HepG2 (cell line): ENCODE results near the gene ZBTB37. TPM values are rescaled to one million over a fixed set of nuclear protein-coding genes. Genes with fewer than 3 reads are reported as not detected.

Experiments used
- ATAC-seq: fragments of 200-7000 bp; cut with Tn5 transposase; 3 replicates; pipeline ENCODE4 v1.9.1; 2020; ENCODE audit warnings: mild to moderate bottlenecking, moderate library complexity
- BruUV-seq: library from RNA; stranded (reverse); fragments of 400-500 nt; replicated peaks from 2 replicates; lab custom pipeline; 2021; lab: Mats Ljungman, UMichigan
- CTCF ChIA-PET: fragments of 300-600 bp; formaldehyde crosslinking; extraction: SDS; loops from one replicate; lab custom pipeline; 2021; ENCODE audit warnings: low total read pairs, inconsistent platforms, low intra/inter-chr PET ratio; lab: Yijun Ruan, JAX
- POLR2A ChIA-PET: fragments of 350-600 bp; sonication (Branson Sonifier 250); formaldehyde crosslinking; loops from one replicate; lab custom pipeline; 2020; ENCODE audit warnings: antibody characterized with exemption, inconsistent platforms; lab: Yijun Ruan, JAX
- DNase-seq: peaks from one replicate; pipeline ENCODE4 v3.0.0-alpha.2; 2015; ENCODE audit warnings: low spot score
- FAIRE-seq: peaks from 3 replicates; lab custom pipeline; 2011; peaks lifted over from hg19 to GRCh38; lab: Jason Lieb, UNC
- H2AFZ ChIP-seq: one replicate; pipeline ENCODE4 v1.6.1; 2011; ENCODE audit warnings: low read length, inconsistent platforms
- H3K27ac ChIP-seq: fragments of 300-600 bp; 3 replicates; pipeline ENCODE4 v1.8.0; 2011; ENCODE audit warnings: mixed run types, mild to moderate bottlenecking, mixed read lengths, low read length, inconsistent platforms; ENCODE audit not compliant: insufficient read depth; ENCODE audit errors: extremely low read length
- H3K27me3 ChIP-seq, 2 experiments: fragments of 200-600 bp in 1 of 2; 2 replicates in 1 of 2; 3 replicates in 1 of 2; pipeline versions ENCODE4 v1.6.0 to v1.8.0; 2011; ENCODE audit warnings: low read length in 2 of 2, mild to moderate bottlenecking in 2 of 2, moderate library complexity in 2 of 2, inconsistent platforms in 1 of 2; ENCODE audit not compliant: insufficient read depth in 2 of 2, control insufficient read depth in 1 of 2
- H3K36me3 ChIP-seq, 2 experiments: fragments of 200-600 bp in 1 of 2; replicated peaks in 1 of 2; 2 replicates in 1 of 2; 3 replicates in 1 of 2; pipeline versions ENCODE4 v1.5.1 to v1.8.0; 2011; ENCODE audit warnings: low read length in 2 of 2, inconsistent platforms in 1 of 2; ENCODE audit not compliant: insufficient read depth in 2 of 2, control insufficient read depth in 1 of 2
- H3K4me1 ChIP-seq: 2 replicates; pipeline ENCODE4 v1.5.1; 2012; ENCODE audit warnings: low read length, inconsistent platforms; ENCODE audit not compliant: insufficient read depth
- H3K4me2 ChIP-seq: 2 replicates; pipeline ENCODE4 v1.6.0; 2011; ENCODE audit warnings: low read depth, low read length, inconsistent platforms
- H3K4me3 ChIP-seq, 3 experiments: fragments of 200-600 bp in 1 of 3; sonication (generic), shearing (Covaris generic) in 1 of 3; replicated peaks in 1 of 3; 2 replicates each; pipeline ENCODE4 v1.5.1; 2011 to 2016; ENCODE audit warnings: low read length in 3 of 3, inconsistent platforms in 2 of 3, low read depth in 2 of 3, mild to moderate bottlenecking in 2 of 3, control low read depth in 1 of 3, mixed read lengths in 1 of 3; ENCODE audit not compliant: insufficient read depth in 1 of 3
- H3K79me2 ChIP-seq: one replicate; pipeline ENCODE4 v1.6.1; 2011; ENCODE audit warnings: low read length, inconsistent platforms; ENCODE audit not compliant: insufficient read depth
- H3K9ac ChIP-seq: 2 replicates; pipeline ENCODE4 v1.6.0; 2011; ENCODE audit warnings: mild to moderate bottlenecking, low read depth, low read length, inconsistent platforms; ENCODE audit not compliant: insufficient read depth
- H3K9me3 ChIP-seq: 2 replicates; pipeline ENCODE4 v1.5.1; 2012; ENCODE audit warnings: mild to moderate bottlenecking, low read length
- H4K20me1 ChIP-seq: 2 replicates; pipeline ENCODE4 v1.6.0; 2011; ENCODE audit warnings: inconsistent platforms, mild to moderate bottlenecking, low read length, moderate library complexity; ENCODE audit not compliant: insufficient read depth
- DNMT1 ChIP-seq: sonication (generic); formaldehyde crosslinking; IDR thresholded peaks from 2 replicates; pipeline ENCODE4 v1.5.1; 2020; ENCODE audit warnings: mild to moderate bottlenecking, missing genetic modification reagents
- HNF4A ChIP-seq: sonication (generic); formaldehyde crosslinking; IDR thresholded peaks from 2 replicates; pipeline ENCODE4 v1.4.0; 2020; ENCODE audit warnings: missing genetic modification reagents
- ZNF121 ChIP-seq: sonication (generic); formaldehyde crosslinking; IDR thresholded peaks from 2 replicates; pipeline ENCODE4 v1.5.0; 2020; ENCODE audit warnings: mild to moderate bottlenecking, missing genetic modification reagents
- ZNF260 ChIP-seq: sonication (generic); formaldehyde crosslinking; IDR thresholded peaks from 2 replicates; pipeline ENCODE4 v1.4.0; 2020; ENCODE audit warnings: missing genetic modification reagents, low read depth, mild to moderate bottlenecking, borderline replicate concordance
- ZNF615 ChIP-seq: sonication (generic); formaldehyde crosslinking; IDR thresholded peaks from 2 replicates; pipeline ENCODE4 v1.5.0; 2020; ENCODE audit warnings: mild to moderate bottlenecking, missing genetic modification reagents, borderline replicate concordance
- WGBS: methylation state at CpG from one replicate; pipeline ENCODE4 v1.1.6; 2017; ENCODE audit warnings: low lambda C conversion rate; 5-methylcytosine and 5-hydroxymethylcytosine counted together
- in situ Hi-C: cut with HindIII; loops from 2 replicates; pipeline ENCODE4 v1.10.0; 2017; ENCODE audit warnings: low pct_unique_long_range_greater_than_20kb; ENCODE audit not compliant: extremely low pct_ligation_motif_present
- intact Hi-C: fragments of 100-400 bp; cut with micrococcal nuclease; formaldehyde crosslinking; loops from one replicate; pipeline ENCODE4 v1.10.0; 2022; ENCODE audit not compliant: unreplicated experiment
- polyA plus RNA-seq, 8 experiments: library from polyadenylated mRNA; depleted of rRNA in 3 of 8; stranded (reverse) in 7 of 8; unstranded in 1 of 8; fragments of >200 nt; fragmentation: Illumina TruSeq in 4 of 8; extraction: Trizol in 4 of 8; gene quantifications; 2 replicates each; pipeline versions ENCODE4 v1.2.1 to v1.2.3, GENCODE V29; 2011 to 2016; ENCODE audit warnings: low read depth in 4 of 8, missing spikeins in 1 of 8, mixed read lengths in 1 of 8; ENCODE audit not compliant: insufficient read depth in 1 of 8
- total RNA-seq, 5 experiments: library from RNA; depleted of rRNA; stranded (reverse); fragments of >200 nt; fragmentation: Illumina TruSeq; extraction: Trizol; gene quantifications; 2 replicates each; pipeline ENCODE4 v1.2.3, GENCODE V29; 2016; ENCODE audit warnings: low read depth in 1 of 5
- TF ChIP-seq, protein P1 (sequence below): sonication (generic); formaldehyde crosslinking; IDR thresholded peaks from 2 replicates; pipeline ENCODE4 v1.5.0; 2020; ENCODE audit warnings: missing genetic modification reagents, mild to moderate bottlenecking, borderline replicate concordance

ZBTB37 gene
- total and polyA plus RNA-seq, 2 of the 13 experiments (the other 11 are each of a cell fraction or from before 2014, with no cell fraction given): 2.6 to 7.7 TPM

DNA sequence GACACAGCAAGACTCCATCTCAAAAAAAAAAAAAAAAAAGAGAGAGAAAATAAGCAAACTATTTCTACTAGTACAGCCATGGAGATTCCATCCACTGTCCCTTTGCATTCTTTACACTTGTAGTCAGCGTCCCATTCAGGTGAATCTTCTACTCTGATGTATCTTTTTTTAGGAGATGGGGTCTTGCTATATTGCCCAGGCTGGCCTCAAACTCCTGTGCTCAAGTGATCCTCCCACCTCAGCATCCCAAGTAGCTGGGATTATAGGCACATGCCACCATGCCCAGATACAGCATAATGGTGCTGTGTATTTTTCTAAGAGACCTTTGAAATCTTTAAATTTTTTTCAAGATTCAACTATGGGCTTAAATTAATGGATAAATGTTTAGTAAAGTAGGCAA is 35.4 kb upstream of the ZBTB37 start:
- ATAC-seq (no peak), DNase-seq (no peak), FAIRE-seq (no peak)
- H3K4me2 ChIP-seq: no peak overlapping the region
- ChIA-PET CTCF (no interaction called here), POLR2A (no interaction called here)
- H3K36me3 ChIP-seq: peaks cover 1 to 32% of the 10 kb centered on the region in 2 experiments; a peak in 4 of 5 replicates
- intact Hi-C loops: no loop called here
- no peak overlapping the region for H3K9ac ChIP-seq
- TF ChIP-seq DNMT1 (CRISPR knock-in tag): no peak
- 0 out of 2 replicates have a peak, but pooled peaks have one; percentile 9 for TF ChIP-seq ZNF121
- TF ChIP-seq ZNF615 (CRISPR knock-in tag): no peak
- TF ChIP-seq, protein P1, sequence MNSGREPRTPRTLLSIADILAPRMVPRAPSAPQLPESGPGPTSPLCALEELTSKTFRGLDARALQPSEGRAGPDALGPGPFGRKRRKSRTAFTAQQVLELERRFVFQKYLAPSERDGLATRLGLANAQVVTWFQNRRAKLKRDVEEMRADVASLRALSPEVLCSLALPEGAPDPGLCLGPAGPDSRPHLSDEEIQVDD: no peak
- TF ChIP-seq HNF4A: no peak
- in situ Hi-C loops: loop anchor here (25.0 kb wide), 1 partner anchor 1095 kb away; no protein-coding TSS in a partner anchor
- no TSS peak for BruUV-seq
- WGBS: 96% methylated on average over 1 of the region's 1 CpG
- H3K27me3 ChIP-seq: no peaks in the 10 kb centered on the region
- no peaks in the 10 kb centered on the region for H4K20me1 ChIP-seq
- no peaks in the 10 kb centered on the region for H3K9me3 ChIP-seq
- H3K27ac ChIP-seq: no peak overlapping the region
- H3K4me1 ChIP-seq: no peaks in the 10 kb centered on the region
- H3K79me2 ChIP-seq: no peaks in the 10 kb centered on the region
- H3K4me3 ChIP-seq: no peak overlapping the region
- no peak overlapping the region for H2AFZ ChIP-seq

DNA sequence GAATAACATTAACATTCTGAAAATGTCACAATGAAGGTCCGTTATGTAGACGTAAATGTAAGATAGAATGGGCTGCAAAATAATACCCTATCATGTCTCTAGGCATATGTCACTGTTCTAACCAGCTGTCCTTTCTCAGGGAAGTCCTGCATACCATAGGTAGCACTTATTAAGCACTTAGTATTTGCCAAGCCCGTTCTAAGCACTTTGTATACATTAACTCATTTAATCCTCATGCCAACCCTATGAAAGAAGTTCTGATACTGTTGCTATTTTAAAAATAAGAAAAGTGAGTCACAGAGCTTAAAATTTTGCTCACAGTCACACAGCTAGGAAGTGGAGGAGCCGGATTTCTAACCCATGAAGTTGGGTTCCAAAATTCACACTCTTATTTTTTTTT is 16.1 kb upstream of the ZBTB37 start:
- Histone ChIP-seq H4K20me1 (no peaks in the 10 kb centered on the region), H3K4me1 (no peaks in the 10 kb centered on the region), H3K4me3 (no peak overlapping the region), H3K36me3 (peaks cover 11 to 38% of the 10 kb centered on the region in 2 experiments), H3K9ac (no peak overlapping the region), H2AFZ (no peak overlapping the region), H3K79me2 (no peaks in the 10 kb centered on the region), H3K4me2 (no peak overlapping the region), H3K27me3 (no peaks in the 10 kb centered on the region), H3K9me3 (no peaks in the 10 kb centered on the region), H3K27ac (no peak overlapping the region)
- intact Hi-C loops (no loop called here), in situ Hi-C loops (no loop called here)
- FAIRE-seq (no peak), DNase-seq (no peak), ATAC-seq (no peak)
- no peak for TF ChIP-seq ZNF260 (CRISPR knock-in tag)
- POLR2A ChIA-PET: interaction anchor here (0.6 to 0.8 kb wide), 2 partner anchors 16 to 375 kb away, joined by 4 read pairs; partner anchors contain the start of genes GAS5 and ZBTB37
- no TSS peak for BruUV-seq
- WGBS: 95% methylated on average over 4 of the region's 4 CpGs
- CTCF ChIA-PET: no interaction called here
